GM12878 (cell line): Measurements from ENCODE around the gene ZNF646. TPM values are rescaled to one million over a fixed set of nuclear protein-coding genes. Genes with fewer than 3 reads are reported as not detected.

Experiments used
- ASH2L ChIP-seq: fragments of 300-600, 200-600 bp; sonication (generic); IDR thresholded peaks from 2 replicates; pipeline ENCODE4 v1.6.1; 2017; ENCODE audit warnings: low read depth, mild to moderate bottlenecking, borderline replicate concordance
- CREB1 ChIP-seq: IDR thresholded peaks from 2 replicates; pipeline ENCODE4 v1.6.1; 2012; ENCODE audit warnings: low read depth, mild to moderate bottlenecking, inconsistent platforms
- CREM ChIP-seq: IDR thresholded peaks from 2 replicates; pipeline ENCODE4 v1.6.1; 2014; ENCODE audit warnings: antibody characterized with exemption, low read depth
- EGR1 ChIP-seq, 2 experiments: IDR thresholded peaks; 1 replicate in 1 of 2; 2 replicates in 1 of 2; pipeline ENCODE4 v1.6.1; 2011 to 2012; ENCODE audit warnings: low read depth in 2 of 2, low read length in 2 of 2, borderline replicate concordance in 1 of 2, mild to moderate bottlenecking in 1 of 2, moderate library complexity in 1 of 2
- ETV6 ChIP-seq, 2 experiments: fragments of 450-650 bp in 1 of 2; IDR thresholded peaks in 1 of 2; conservative IDR thresholded peaks in 1 of 2; 2 replicates each; pipeline ENCODE4 v1.6.1; 2014; ENCODE audit warnings: antibody characterized with exemption in 1 of 2, borderline replicate concordance in 1 of 2, low read depth in 1 of 2, mild to moderate bottlenecking in 1 of 2, moderate library complexity in 1 of 2
- EZH2 ChIP-seq: IDR thresholded peaks from 2 replicates; pipeline ENCODE4 v1.6.1; 2012; ENCODE audit warnings: low read depth, mild to moderate bottlenecking, control low read depth, inconsistent platforms, low read length, borderline replicate concordance; ENCODE audit not compliant: control insufficient read depth
- HDGF ChIP-seq: fragments of 450-650 bp; IDR thresholded peaks from 2 replicates; pipeline ENCODE4 v1.6.1; 2016; ENCODE audit warnings: antibody characterized with exemption
- IKZF2 ChIP-seq, 2 experiments: fragments of 450-650 bp; IDR thresholded peaks; 2 replicates each; pipeline ENCODE4 v1.6.1; 2017; ENCODE audit warnings: mild to moderate bottlenecking in 2 of 2, moderate library complexity in 2 of 2
- KDM1A ChIP-seq: fragments of 200-600 bp; sonication (generic); IDR thresholded peaks from 2 replicates; pipeline ENCODE4 v1.6.1; 2016; ENCODE audit warnings: borderline replicate concordance
- MAX ChIP-seq: IDR thresholded peaks from 2 replicates; pipeline ENCODE4 v1.6.1; 2012; ENCODE audit warnings: low read depth, low read length, improper control_type of control experiment
- MEF2A ChIP-seq: IDR thresholded peaks from 2 replicates; pipeline ENCODE4 v1.6.1; 2011; ENCODE audit warnings: low read depth, mild to moderate bottlenecking, low read length, moderate library complexity; ENCODE audit not compliant: insufficient read depth
- NFYB ChIP-seq: IDR thresholded peaks from 2 replicates; pipeline ENCODE4 v1.6.1; 2011; ENCODE audit warnings: low read depth, mild to moderate bottlenecking, low read length, improper control_type of control experiment, moderate library complexity; ENCODE audit not compliant: insufficient read depth
- PML ChIP-seq: IDR thresholded peaks from 2 replicates; pipeline ENCODE4 v1.6.1; 2012; ENCODE audit warnings: low read length, inconsistent platforms
- POLR2AphosphoS2 ChIP-seq: IDR thresholded peaks from 2 replicates; pipeline ENCODE4 v1.6.1; 2011; ENCODE audit warnings: low read depth, mild to moderate bottlenecking, low read length, improper control_type of control experiment, moderate library complexity
- RELB ChIP-seq: fragments of 450-650 bp; IDR thresholded peaks from 2 replicates; pipeline ENCODE4 v1.6.1; 2017; ENCODE audit warnings: low read depth, mild to moderate bottlenecking, moderate library complexity
- SIX5 ChIP-seq: IDR thresholded peaks from 2 replicates; pipeline ENCODE4 v1.6.1; 2011; ENCODE audit warnings: mild to moderate bottlenecking, low read depth, low read length, moderate library complexity; ENCODE audit not compliant: severe bottlenecking
- SKIL ChIP-seq: fragments of 450-650 bp; IDR thresholded peaks from 2 replicates; pipeline ENCODE4 v1.6.1; 2017; ENCODE audit warnings: mild to moderate bottlenecking, low read depth, inconsistent platforms; ENCODE audit not compliant: poor library complexity, severe bottlenecking
- TAF1 ChIP-seq: IDR thresholded peaks from 2 replicates; pipeline ENCODE4 v1.6.1; 2011; ENCODE audit warnings: mild to moderate bottlenecking, low read depth, low read length, borderline replicate concordance
- TBL1XR1 ChIP-seq: IDR thresholded peaks from 2 replicates; pipeline ENCODE4 v1.6.1; 2012; ENCODE audit warnings: low read depth, low read length, improper control_type of control experiment
- USF2 ChIP-seq: IDR thresholded peaks from 2 replicates; pipeline ENCODE4 v1.6.1; 2011; ENCODE audit warnings: low read depth, low read length, improper control_type of control experiment, borderline replicate concordance
- YY1 ChIP-seq: IDR thresholded peaks from 2 replicates; pipeline ENCODE4 v1.6.1; 2011; ENCODE audit warnings: low read depth, mild to moderate bottlenecking, low read length
- ZNF24 ChIP-seq: fragments of 450-650 bp; IDR thresholded peaks from 2 replicates; pipeline ENCODE4 v1.6.1; 2017; ENCODE audit warnings: antibody characterized with exemption, mild to moderate bottlenecking
- ZNF384 ChIP-seq: IDR thresholded peaks from 2 replicates; pipeline ENCODE4 v1.6.1; 2012; ENCODE audit warnings: low read depth, mild to moderate bottlenecking, low read length, improper control_type of control experiment, borderline replicate concordance
- ZSCAN29 ChIP-seq: fragments of 450-650 bp; IDR thresholded peaks from 2 replicates; pipeline ENCODE4 v1.6.1; 2017; ENCODE audit warnings: mild to moderate bottlenecking, moderate library complexity
- ZZZ3 ChIP-seq: IDR thresholded peaks from 2 replicates; pipeline ENCODE4 v1.6.1; 2011; ENCODE audit warnings: low read depth; ENCODE audit not compliant: control insufficient read depth, insufficient read length
- polyA plus RNA-seq, 11 experiments: library from polyadenylated mRNA; depleted of rRNA in 4 of 11; unstranded in 6 of 11; stranded (reverse) in 5 of 11; fragments of >200 nt; fragmentation: Nextera tagmentation in 4 of 11; fragmentation: Illumina TruSeq in 1 of 11; extraction: Ambion mirVana in 4 of 11; extraction: Trizol in 1 of 11; gene quantifications; 1 replicate in 1 of 11; 2 replicates in 10 of 11; pipeline versions ENCODE4 v1.2.1 to v1.2.3, GENCODE V29; 2011 to 2016; ENCODE audit warnings: inconsistent platforms in 2 of 11, missing spikeins in 2 of 11, low read depth in 1 of 11
- total RNA-seq, 4 experiments: library from RNA; depleted of rRNA in 3 of 4; stranded (reverse); fragments of >200 nt in 3 of 4; fragmentation: Illumina TruSeq in 1 of 4; extraction: Trizol in 1 of 4; gene quantifications; 2 replicates each; pipeline versions ENCODE4 v1.2.1 to v1.2.3, GENCODE V29; 2013 to 2021

The ZNF646 gene
- total and polyA plus RNA-seq, 10 of the 15 experiments (the other 5 are each of a cell fraction or from before 2014, with no cell fraction given), result 0.10 to 21.8 (median 6.4) TPM

GRCh38 chr16:31033709-31034492, 40.3 kb upstream of the ZNF646 start (continued):
- peak; percentile 76; the same call in 1 of the 2 replicates for TF ChIP-seq MAX
- no peak for TF ChIP-seq PML
- no peak for TF ChIP-seq MEF2A
- no peak for TF ChIP-seq EZH2
- no peak for TF ChIP-seq CREM
- TF ChIP-seq POLR2AphosphoS2, result no peak
- no peak for TF ChIP-seq ZNF384
- TF ChIP-seq ASH2L, result no peak
- TF ChIP-seq YY1, result no peak
- TF ChIP-seq USF2, result no peak
- TF ChIP-seq ETV6 (conservative IDR thresholded peaks at IDR 0.05 in 1 of 2, IDR thresholded peaks at IDR 0.05 in 1 of 2; ENCODE audit: borderline replicate concordance in 1 of 2, low read depth in 1 of 2), result no peak
- no peak for TF ChIP-seq NFYB
- TF ChIP-seq TBL1XR1, result no peak
- no peak for TF ChIP-seq ZSCAN29
- TF ChIP-seq ZNF24, result no peak
- TF ChIP-seq CREB1, result no peak
- TF ChIP-seq TAF1, result 0 out of 2 replicates have a peak, but pooled peaks have one; percentile 15
- TF ChIP-seq KDM1A, result no peak
- TF ChIP-seq HDGF, result 0 out of 2 replicates have a peak, but pooled peaks have one; percentile 46
- TF ChIP-seq EGR1 (IDR thresholded peaks at IDR 0.05; ENCODE audit: borderline replicate concordance in 1 of 2, low read depth in 2 of 2, low read length in 2 of 2), result no peak
- peak; percentile 95 for TF ChIP-seq SIX5
- no peak for TF ChIP-seq ZZZ3
- TF ChIP-seq SKIL, result no peak
- peak; percentile 39 to 52; a peak in 2 of 4 replicates for TF ChIP-seq IKZF2 (IDR thresholded peaks at IDR 0.05)
- TF ChIP-seq RELB, result no peak
